ENCODE results near the gene RBPMS2. TPM values are rescaled to one million over a fixed set of nuclear protein-coding genes. Genes with fewer than 3 reads are reported as not detected.

Gene RBPMS2
- total RNA-seq, 1 donor from 2014 or later = 0.58 TPM

DNA sequence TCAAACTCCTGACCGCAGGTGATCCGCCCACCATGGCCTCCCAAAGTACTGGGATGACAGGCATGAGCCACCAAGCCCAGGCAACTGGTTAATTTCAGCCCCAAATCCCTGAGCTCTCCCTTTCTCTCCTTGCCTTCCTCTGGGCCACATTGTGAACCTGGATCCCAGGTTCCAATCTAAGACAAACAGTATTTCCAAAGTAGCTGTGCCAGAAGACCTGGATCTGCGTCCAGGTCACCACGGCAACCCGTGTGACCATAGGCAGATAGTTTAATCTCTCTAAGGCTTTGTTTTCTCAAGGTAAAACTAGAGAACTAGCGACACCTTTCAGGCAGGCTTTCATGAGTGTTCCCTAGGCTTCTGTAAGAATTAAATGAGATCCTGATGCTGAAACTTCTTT, 5.9 kb upstream of the RBPMS2 start:
- no peak overlapping the region for H3K4me3 ChIP-seq (ENCODE audit: low read depth, low read length)
- no peak for TF ChIP-seq CTCF (conservative IDR thresholded peaks at IDR 0.05; ENCODE audit: low read depth, low read length)
- DNase-seq (ENCODE audit: low read depth) = no peak

GRCh38 chr15:64780600-64781156, 5.3 kb upstream of the RBPMS2 start:
- H3K4me3 ChIP-seq (ENCODE audit: low read depth, low read length) = no peak overlapping the region
- DNase-seq (ENCODE audit: low read depth) = no peak
- TF ChIP-seq CTCF (conservative IDR thresholded peaks at IDR 0.05; ENCODE audit: low read depth, low read length) = no peak

- H3K4me3 ChIP-seq (ENCODE audit: low read depth, low read length) = no peak overlapping the region
- no peak for DNase-seq (ENCODE audit: low read depth)
- TF ChIP-seq CTCF (conservative IDR thresholded peaks at IDR 0.05; ENCODE audit: low read depth, low read length) = no peak
These were observed 4.2 kb upstream of the RBPMS2 start for GRCh38 chr15:64779630-64780029.

- no peak for TF ChIP-seq CTCF (conservative IDR thresholded peaks at IDR 0.05; ENCODE audit: low read depth, low read length)
- no peak for DNase-seq (ENCODE audit: low read depth)
These were observed 3.6 kb upstream of the RBPMS2 start for GRCh38 chr15:64779024-64779423.

GRCh38 chr15:64776402-64776786, 1.0 kb upstream of the RBPMS2 start:
- DNase-seq (ENCODE audit: low read depth) = no peak
- no peak overlapping the region for H3K4me3 ChIP-seq (ENCODE audit: low read depth, low read length)
- TF ChIP-seq CTCF (conservative IDR thresholded peaks at IDR 0.05; ENCODE audit: low read depth, low read length) = no peak

More at GRCh38 chr15:64779024-64779423, 3.6 kb upstream of the RBPMS2 start:
- H3K4me3 ChIP-seq (ENCODE audit: low read depth, low read length) = no peak overlapping the region

- DNase-seq (ENCODE audit: low read depth) = no peak
- H3K4me3 ChIP-seq (ENCODE audit: low read depth, low read length) = peak overlapping the region; percentile 46
- no peak for TF ChIP-seq CTCF (conservative IDR thresholded peaks at IDR 0.05; ENCODE audit: low read depth, low read length)
These were observed 528 bp downstream of the RBPMS2 start for GRCh38 chr15:64774629-64775493.

All from epithelial cell of proximal tubule (primary cell).